GM12874 (cell line): ENCODE results near the gene PIP4K2A.

Source experiments
- CTCF ChIP-seq: IDR thresholded peaks from 2 replicates; pipeline ENCODE4 v1.5.1; 2011; ENCODE audit warnings: low read depth, mild to moderate bottlenecking, control low read depth, low read length, moderate library complexity; ENCODE audit not compliant: insufficient read depth

Gene PIP4K2A

GRCh38 chr10:22505911-22506685 lies 208.3 kb downstream of the PIP4K2A start:
- TF ChIP-seq CTCF = no peak

- TF ChIP-seq CTCF = no peak
These were observed 209.6 kb downstream of the PIP4K2A start for GRCh38 chr10:22504766-22505165.

GRCh38 chr10:22503315-22504088 lies 210.9 kb downstream of the PIP4K2A start:
- TF ChIP-seq CTCF = no peak

GRCh38 chr10:22501863-22502262 lies 212.5 kb downstream of the PIP4K2A start:
- TF ChIP-seq CTCF = no peak

GRCh38 chr10:22501413-22501812 lies 213.0 kb downstream of the PIP4K2A start:
- TF ChIP-seq CTCF = no peak

- TF ChIP-seq CTCF = no peak
These were observed 213.6 kb downstream of the PIP4K2A start for GRCh38 chr10:22500656-22501340.

- no peak for TF ChIP-seq CTCF
These were observed 219.0 kb downstream of the PIP4K2A start for GRCh38 chr10:22495396-22495795.
